Activated T-helper 1 cell treated with anti-CD3 and anti-CD28 coated beads, Interleukin-12 subunit alpha, Interleukin-12 subunit beta, Interleukin-2, Interleukin-4 antibody, amounts not matched to agents 30 ng/mL and 10 ng/mL and 1 ng/mL, durations not matched to agents 14 hours and 24 hours and 36 hours (primary cell): ENCODE measurements around the gene ZMYM4. TPM values are rescaled to one million over a fixed set of nuclear protein-coding genes. Genes with fewer than 3 reads are reported as not detected.

ENCODE experiments used
- DNase-seq: peaks from one replicate; pipeline ENCODE4 v3.0.0; 2021; ENCODE audit warnings: low spot score
- H3K27ac Mint-ChIP-seq: one replicate; pipeline ENCODE4 v1.8.0; 2021; ENCODE audit warnings: mild to moderate bottlenecking, mixed read lengths
- H3K27me3 Mint-ChIP-seq: one replicate; pipeline ENCODE4 v1.8.0; 2022; ENCODE audit warnings: mild to moderate bottlenecking, moderate library complexity, mixed read lengths; ENCODE audit not compliant: insufficient read depth
- H3K36me3 Mint-ChIP-seq: one replicate; pipeline ENCODE4 v1.8.0; 2021; ENCODE audit warnings: low read depth, mixed read lengths
- H3K4me1 Mint-ChIP-seq: one replicate; pipeline ENCODE4 v1.8.0; 2021; ENCODE audit warnings: low read depth, mixed read lengths
- H3K4me3 Mint-ChIP-seq: one replicate; pipeline ENCODE4 v1.8.0; 2021; ENCODE audit warnings: mild to moderate bottlenecking, moderate library complexity, mixed read lengths
- H3K9me3 Mint-ChIP-seq: one replicate; pipeline ENCODE4 v1.8.0; 2021; ENCODE audit warnings: mixed read lengths
- intact Hi-C: fragments of 100-400 bp; cut with micrococcal nuclease; formaldehyde crosslinking; loops from one replicate; pipeline ENCODE4 v1.15.1; 2024
- total RNA-seq: library from RNA; stranded (reverse); gene quantifications from 2 replicates; pipeline ENCODE4 v1.2.3, GENCODE V29; 2022

The ZMYM4 gene
- total RNA-seq, 1 donor from 2014 or later, result 25.1 TPM

GRCh38 chr1:35441926-35442579, 173.5 kb downstream of the ZMYM4 start:
- no peak overlapping the region for H3K27ac Mint-ChIP-seq
- no peaks in the 10 kb centered on the region for H3K4me1 Mint-ChIP-seq
- H3K4me3 Mint-ChIP-seq, result no peak overlapping the region
- no peaks in the 10 kb centered on the region for H3K27me3 Mint-ChIP-seq
- H3K9me3 Mint-ChIP-seq, result no peaks in the 10 kb centered on the region
- intact Hi-C loops, result loop anchor here (5.0 kb wide), 1 partner anchor 240 kb away; no protein-coding TSS in a partner anchor
- no peak for DNase-seq
- H3K36me3 Mint-ChIP-seq, result peaks cover 32% of the 10 kb centered on the region

GRCh38 chr1:35442734-35443133, 174.2 kb downstream of the ZMYM4 start:
- Mint-ChIP-seq H3K4me3 (no peak overlapping the region), H3K4me1 (no peaks in the 10 kb centered on the region), H3K9me3 (no peaks in the 10 kb centered on the region), H3K27me3 (no peaks in the 10 kb centered on the region), H3K36me3 (peaks cover 26% of the 10 kb centered on the region), H3K27ac (no peak overlapping the region)
- intact Hi-C loops, result loop anchor here (5.0 kb wide), 1 partner anchor 240 kb away; no protein-coding TSS in a partner anchor
- DNase-seq, result no peak

GRCh38 chr1:35443768-35444518, 175.4 kb downstream of the ZMYM4 start:
- Mint-ChIP-seq H3K36me3 (peaks cover 32% of the 10 kb centered on the region), H3K9me3 (no peaks in the 10 kb centered on the region), H3K4me1 (no peaks in the 10 kb centered on the region), H3K4me3 (no peak overlapping the region), H3K27me3 (no peaks in the 10 kb centered on the region), H3K27ac (no peak overlapping the region)
- intact Hi-C loops, result loop anchor here (5.0 kb wide), 1 partner anchor 242 kb away; no protein-coding TSS in a partner anchor
- DNase-seq, result no peak

- Mint-ChIP-seq H3K4me1 (no peaks in the 10 kb centered on the region), H3K9me3 (no peaks in the 10 kb centered on the region), H3K36me3 (peaks cover 33% of the 10 kb centered on the region), H3K4me3 (no peak overlapping the region), H3K27me3 (no peaks in the 10 kb centered on the region), H3K27ac (no peak overlapping the region)
- no peak for DNase-seq
- intact Hi-C loops, result loop anchor here (5.0 kb wide), 1 partner anchor 242 kb away; no protein-coding TSS in a partner anchor
These were observed 175.9 kb downstream of the ZMYM4 start for GRCh38 chr1:35444519-35444774.

- Mint-ChIP-seq H3K9me3 (no peaks in the 10 kb centered on the region), H3K4me3 (no peak overlapping the region), H3K27me3 (no peaks in the 10 kb centered on the region), H3K27ac (peak overlapping the region; percentile 31), H3K36me3 (peaks cover 35% of the 10 kb centered on the region), H3K4me1 (peaks cover 15% of the 10 kb centered on the region)
- intact Hi-C loops, result no loop called here
- DNase-seq, result no peak
These were observed 178.8 kb downstream of the ZMYM4 start for GRCh38 chr1:35447278-35447677.

GRCh38 chr1:35448344-35448801, 179.9 kb downstream of the ZMYM4 start:
- no peaks in the 10 kb centered on the region for H3K9me3 Mint-ChIP-seq
- no peak overlapping the region for H3K4me3 Mint-ChIP-seq
- peaks cover 25% of the 10 kb centered on the region for H3K4me1 Mint-ChIP-seq
- intact Hi-C loops, result no loop called here
- H3K36me3 Mint-ChIP-seq, result peaks cover 33% of the 10 kb centered on the region
- no peak overlapping the region for H3K27ac Mint-ChIP-seq
- no peak for DNase-seq
- no peaks in the 10 kb centered on the region for H3K27me3 Mint-ChIP-seq

- Mint-ChIP-seq H3K36me3 (peaks cover 36% of the 10 kb centered on the region), H3K4me3 (no peak overlapping the region)
- intact Hi-C loops, result loop anchor here (2.0 kb wide), 1 partner anchor 325 kb away; no protein-coding TSS in a partner anchor
These were observed 181.0 kb downstream of the ZMYM4 start for GRCh38 chr1:35449334-35450008.

GRCh38 chr1:35451125-35451528, 182.6 kb downstream of the ZMYM4 start:
- intact Hi-C loops, result loop anchor here (1.0 to 2.0 kb wide), 6 partner anchors 55 to 324 kb away; partner anchors contain the start of genes KIAA0319L and NCDN
- H3K36me3 Mint-ChIP-seq, result peaks cover 42% of the 10 kb centered on the region
- no peak overlapping the region for H3K4me3 Mint-ChIP-seq
- no peaks in the 10 kb centered on the region for H3K27me3 Mint-ChIP-seq
- peak; percentile 65 for DNase-seq
- H3K4me1 Mint-ChIP-seq, result peaks cover 48% of the 10 kb centered on the region
- no peaks in the 10 kb centered on the region for H3K9me3 Mint-ChIP-seq
- H3K27ac Mint-ChIP-seq, result peak overlapping the region; percentile 71

More at GRCh38 chr1:35449334-35450008, 181.0 kb downstream of the ZMYM4 start:
- H3K27me3 Mint-ChIP-seq, result no peaks in the 10 kb centered on the region
- H3K9me3 Mint-ChIP-seq, result no peaks in the 10 kb centered on the region
- H3K4me1 Mint-ChIP-seq, result peaks cover 35% of the 10 kb centered on the region
- no peak overlapping the region for H3K27ac Mint-ChIP-seq
- no peak for DNase-seq

- intact Hi-C loops, result no loop called here
These were observed 183.7 kb downstream of the ZMYM4 start for GRCh38 chr1:35452106-35452774.

GRCh38 chr1:35453031-35453430, 184.5 kb downstream of the ZMYM4 start:
- Mint-ChIP-seq H3K27me3 (no peaks in the 10 kb centered on the region), H3K4me1 (peaks cover 58% of the 10 kb centered on the region), H3K27ac (peak overlapping the region; percentile 67), H3K4me3 (no peak overlapping the region), H3K36me3 (peaks cover 43% of the 10 kb centered on the region), H3K9me3 (no peaks in the 10 kb centered on the region)
- intact Hi-C loops, result no loop called here
- DNase-seq, result no peak

More at GRCh38 chr1:35452106-35452774, 183.7 kb downstream of the ZMYM4 start:
- no peak overlapping the region for H3K4me3 Mint-ChIP-seq
- H3K36me3 Mint-ChIP-seq, result peaks cover 46% of the 10 kb centered on the region
- DNase-seq, result no peak
- H3K27me3 Mint-ChIP-seq, result no peaks in the 10 kb centered on the region
- H3K9me3 Mint-ChIP-seq, result no peaks in the 10 kb centered on the region
- H3K4me1 Mint-ChIP-seq, result peaks cover 53% of the 10 kb centered on the region
- H3K27ac Mint-ChIP-seq, result no peak overlapping the region

GRCh38 chr1:35454176-35454575, 185.7 kb downstream of the ZMYM4 start:
- intact Hi-C loops, result no loop called here

GRCh38 chr1:35454616-35455015, 186.1 kb downstream of the ZMYM4 start:
- no peak overlapping the region for H3K4me3 Mint-ChIP-seq
- peaks cover 69% of the 10 kb centered on the region for H3K4me1 Mint-ChIP-seq
- no peak for DNase-seq
- no peaks in the 10 kb centered on the region for H3K27me3 Mint-ChIP-seq
- H3K36me3 Mint-ChIP-seq, result peaks cover 36% of the 10 kb centered on the region
- no peaks in the 10 kb centered on the region for H3K9me3 Mint-ChIP-seq
- H3K27ac Mint-ChIP-seq, result peak overlapping the region; percentile 56
- intact Hi-C loops, result no loop called here

More at GRCh38 chr1:35454176-35454575, 185.7 kb downstream of the ZMYM4 start:
- Mint-ChIP-seq H3K36me3 (peaks cover 40% of the 10 kb centered on the region), H3K4me3 (no peak overlapping the region), H3K27me3 (no peaks in the 10 kb centered on the region), H3K4me1 (peaks cover 68% of the 10 kb centered on the region), H3K27ac (peak overlapping the region; percentile 56), H3K9me3 (no peaks in the 10 kb centered on the region)
- no peak for DNase-seq
